Measurements from ENCODE around the gene NMUR1.

Gene NMUR1

DNA sequence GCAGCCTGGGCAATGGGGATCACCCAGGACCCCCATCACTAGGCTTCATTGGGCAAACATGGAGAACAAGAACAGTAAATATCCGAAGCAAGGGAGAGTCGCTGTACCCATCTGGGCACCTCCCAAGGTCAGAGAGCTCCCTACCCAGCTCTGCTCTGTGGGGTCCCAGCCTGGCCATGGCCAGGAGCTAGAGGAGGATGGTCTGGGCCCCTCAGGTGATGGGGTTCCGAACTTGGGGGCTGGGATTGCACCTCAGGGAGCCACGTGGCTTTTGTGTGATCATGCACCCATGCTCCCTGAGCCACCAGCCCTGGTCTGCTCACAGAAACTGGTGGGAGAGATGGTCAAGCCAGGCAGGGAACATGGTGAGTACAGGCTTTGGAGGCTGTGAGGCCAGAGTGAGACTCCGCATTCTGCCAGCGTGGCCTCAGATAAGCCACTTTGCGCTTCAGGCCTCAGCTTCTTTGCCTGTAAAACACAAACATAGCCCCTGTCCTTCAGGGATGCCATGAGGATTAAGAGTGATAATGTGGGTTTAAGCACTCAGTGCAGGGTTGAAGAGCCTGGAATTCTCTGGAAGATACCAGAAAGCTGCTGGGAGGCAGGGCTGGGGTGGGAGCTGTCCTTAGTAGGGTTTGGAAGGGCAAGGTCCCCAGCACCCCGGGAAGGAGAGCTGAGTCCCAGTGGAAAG, 3.0 kb upstream of the NMUR1 start:
- no peak for TF ChIP-seq FOXP2 (optimal IDR thresholded peaks at IDR 0.05; ENCODE audit: borderline replicate concordance, extremely low read depth, extremely low read length, insufficient read depth)
- TF ChIP-seq TAF1 (IDR thresholded peaks at IDR 0.05; ENCODE audit: borderline replicate concordance, insufficient read depth, low read length) = no peak
- TF ChIP-seq, protein P1, sequence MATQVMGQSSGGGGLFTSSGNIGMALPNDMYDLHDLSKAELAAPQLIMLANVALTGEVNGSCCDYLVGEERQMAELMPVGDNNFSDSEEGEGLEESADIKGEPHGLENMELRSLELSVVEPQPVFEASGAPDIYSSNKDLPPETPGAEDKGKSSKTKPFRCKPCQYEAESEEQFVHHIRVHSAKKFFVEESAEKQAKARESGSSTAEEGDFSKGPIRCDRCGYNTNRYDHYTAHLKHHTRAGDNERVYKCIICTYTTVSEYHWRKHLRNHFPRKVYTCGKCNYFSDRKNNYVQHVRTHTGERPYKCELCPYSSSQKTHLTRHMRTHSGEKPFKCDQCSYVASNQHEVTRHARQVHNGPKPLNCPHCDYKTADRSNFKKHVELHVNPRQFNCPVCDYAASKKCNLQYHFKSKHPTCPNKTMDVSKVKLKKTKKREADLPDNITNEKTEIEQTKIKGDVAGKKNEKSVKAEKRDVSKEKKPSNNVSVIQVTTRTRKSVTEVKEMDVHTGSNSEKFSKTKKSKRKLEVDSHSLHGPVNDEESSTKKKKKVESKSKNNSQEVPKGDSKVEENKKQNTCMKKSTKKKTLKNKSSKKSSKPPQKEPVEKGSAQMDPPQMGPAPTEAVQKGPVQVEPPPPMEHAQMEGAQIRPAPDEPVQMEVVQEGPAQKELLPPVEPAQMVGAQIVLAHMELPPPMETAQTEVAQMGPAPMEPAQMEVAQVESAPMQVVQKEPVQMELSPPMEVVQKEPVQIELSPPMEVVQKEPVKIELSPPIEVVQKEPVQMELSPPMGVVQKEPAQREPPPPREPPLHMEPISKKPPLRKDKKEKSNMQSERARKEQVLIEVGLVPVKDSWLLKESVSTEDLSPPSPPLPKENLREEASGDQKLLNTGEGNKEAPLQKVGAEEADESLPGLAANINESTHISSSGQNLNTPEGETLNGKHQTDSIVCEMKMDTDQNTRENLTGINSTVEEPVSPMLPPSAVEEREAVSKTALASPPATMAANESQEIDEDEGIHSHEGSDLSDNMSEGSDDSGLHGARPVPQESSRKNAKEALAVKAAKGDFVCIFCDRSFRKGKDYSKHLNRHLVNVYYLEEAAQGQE (IDR thresholded peaks at IDR 0.05; ENCODE audit: insufficient read depth in 1 of 2, low read depth in 2 of 2, low read length in 2 of 2) = no peak
- no peak for TF ChIP-seq POLR2AphosphoS5 (IDR thresholded peaks at IDR 0.05; ENCODE audit: low read depth, low read length)
- TF ChIP-seq SIN3A (IDR thresholded peaks at IDR 0.05; ENCODE audit: borderline replicate concordance, insufficient read depth, low read length) = no peak

- no peak for TF ChIP-seq FOXP2 (optimal IDR thresholded peaks at IDR 0.05; ENCODE audit: borderline replicate concordance, extremely low read depth, extremely low read length, insufficient read depth)
- TF ChIP-seq POLR2AphosphoS5 (IDR thresholded peaks at IDR 0.05; ENCODE audit: low read depth, low read length) = no peak
- no peak for TF ChIP-seq SIN3A (IDR thresholded peaks at IDR 0.05; ENCODE audit: borderline replicate concordance, insufficient read depth, low read length)
- TF ChIP-seq, protein P1 (IDR thresholded peaks at IDR 0.05; ENCODE audit: insufficient read depth in 1 of 2, low read depth in 2 of 2, low read length in 2 of 2) = no peak
- TF ChIP-seq TAF1 (IDR thresholded peaks at IDR 0.05; ENCODE audit: borderline replicate concordance, insufficient read depth, low read length) = no peak
These were observed 2.5 kb upstream of the NMUR1 start for GRCh38 chr2:231532756-231533035.

GRCh38 chr2:231531883-231532755, 1.9 kb upstream of the NMUR1 start:
- TF ChIP-seq, protein P1 (IDR thresholded peaks at IDR 0.05; ENCODE audit: insufficient read depth in 1 of 2, low read depth in 2 of 2, low read length in 2 of 2) = no peak
- TF ChIP-seq TAF1 (IDR thresholded peaks at IDR 0.05; ENCODE audit: borderline replicate concordance, insufficient read depth, low read length) (no peak), FOXP2 (optimal IDR thresholded peaks at IDR 0.05; ENCODE audit: borderline replicate concordance, extremely low read depth, extremely low read length, insufficient read depth) (no peak), SIN3A (IDR thresholded peaks at IDR 0.05; ENCODE audit: borderline replicate concordance, insufficient read depth, low read length) (no peak), POLR2AphosphoS5 (IDR thresholded peaks at IDR 0.05; ENCODE audit: low read depth, low read length) (no peak)

DNA sequence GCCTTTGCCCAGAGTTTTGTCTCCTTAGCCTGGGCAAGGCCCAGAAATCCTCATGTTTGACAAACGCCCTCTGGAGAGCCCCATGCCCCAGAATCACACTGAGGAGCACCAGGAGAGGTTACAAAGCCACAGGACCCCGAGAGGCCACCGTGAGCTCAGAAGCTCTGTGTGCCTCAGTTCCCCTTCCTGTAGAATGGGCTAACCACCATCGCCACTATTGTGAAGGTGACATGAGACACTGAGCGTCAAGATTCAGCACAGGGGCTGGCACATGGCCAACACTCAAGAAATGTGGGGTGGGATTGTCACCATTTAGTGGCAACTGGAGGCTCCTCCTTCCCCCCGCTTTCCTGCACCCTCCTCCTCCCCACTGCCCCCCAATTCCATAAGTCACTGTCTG, 1.2 kb upstream of the NMUR1 start:
- TF ChIP-seq SIN3A (IDR thresholded peaks at IDR 0.05; ENCODE audit: borderline replicate concordance, insufficient read depth, low read length) = no peak
- no peak for TF ChIP-seq TAF1 (IDR thresholded peaks at IDR 0.05; ENCODE audit: borderline replicate concordance, insufficient read depth, low read length)
- no peak for TF ChIP-seq FOXP2 (optimal IDR thresholded peaks at IDR 0.05; ENCODE audit: borderline replicate concordance, extremely low read depth, extremely low read length, insufficient read depth)
- TF ChIP-seq, protein P1 (IDR thresholded peaks at IDR 0.05; ENCODE audit: insufficient read depth in 1 of 2, low read depth in 2 of 2, low read length in 2 of 2) = no peak
- no peak for TF ChIP-seq POLR2AphosphoS5 (IDR thresholded peaks at IDR 0.05; ENCODE audit: low read depth, low read length)
